Measurements from ENCODE around the gene NOC2L. TPM values are rescaled to one million over a fixed set of nuclear protein-coding genes. Genes with fewer than 3 reads are reported as not detected.
A peak's percentile ranks its signal among the peaks of the same experiment; 100 is the strongest.

Gene NOC2L
- total and polyA plus RNA-seq, 9 of the 15 experiments (the other 6 are each of a cell fraction or from before 2014, with no cell fraction given) = 4.0 to 410 (median 200) TPM

DNA sequence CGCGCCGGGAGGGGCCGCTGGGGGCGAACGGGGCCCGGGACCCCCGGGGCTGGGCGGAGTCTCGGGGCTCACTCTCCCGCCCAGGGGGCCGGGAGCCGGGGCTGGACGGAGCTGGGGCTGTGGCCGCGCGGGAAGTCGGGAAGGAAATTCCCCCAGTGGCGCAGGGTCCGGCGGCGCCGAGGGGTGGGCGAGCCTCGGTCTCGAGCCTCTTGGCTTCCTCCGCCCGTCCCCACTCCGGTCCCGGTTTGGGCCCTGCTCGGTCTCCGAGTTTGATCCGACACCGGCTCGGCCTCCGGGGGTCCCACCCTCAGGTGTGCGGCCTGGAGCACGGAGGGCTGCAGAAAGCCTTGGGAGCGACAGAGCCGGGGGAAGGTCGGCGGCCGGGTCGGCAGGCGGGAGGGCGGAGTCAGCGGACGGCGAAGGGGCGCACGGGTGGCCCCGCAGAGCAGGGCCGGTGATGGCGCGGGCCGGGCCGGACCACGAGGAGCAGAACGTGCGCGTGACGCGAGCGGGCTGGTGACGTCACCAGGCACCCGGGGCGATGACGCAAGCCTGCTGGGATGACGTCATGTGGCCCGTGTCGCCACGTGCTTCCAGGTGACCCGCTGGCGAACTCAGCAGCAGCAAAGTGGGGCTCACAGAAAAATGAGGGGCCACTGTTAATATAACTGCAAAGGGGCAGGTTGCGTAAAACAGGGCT, 41.5 kb upstream of the NOC2L start (continued):
- TF ChIP-seq, protein P1, sequence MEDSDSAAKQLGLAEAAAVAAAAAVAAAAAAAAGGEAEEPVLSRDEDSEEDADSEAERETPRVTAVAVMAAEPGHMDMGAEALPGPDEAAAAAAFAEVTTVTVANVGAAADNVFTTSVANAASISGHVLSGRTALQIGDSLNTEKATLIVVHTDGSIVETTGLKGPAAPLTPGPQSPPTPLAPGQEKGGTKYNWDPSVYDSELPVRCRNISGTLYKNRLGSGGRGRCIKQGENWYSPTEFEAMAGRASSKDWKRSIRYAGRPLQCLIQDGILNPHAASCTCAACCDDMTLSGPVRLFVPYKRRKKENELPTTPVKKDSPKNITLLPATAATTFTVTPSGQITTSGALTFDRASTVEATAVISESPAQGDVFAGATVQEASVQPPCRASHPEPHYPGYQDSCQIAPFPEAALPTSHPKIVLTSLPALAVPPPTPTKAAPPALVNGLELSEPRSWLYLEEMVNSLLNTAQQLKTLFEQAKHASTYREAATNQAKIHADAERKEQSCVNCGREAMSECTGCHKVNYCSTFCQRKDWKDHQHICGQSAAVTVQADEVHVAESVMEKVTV (CRISPR knock-in tag; IDR thresholded peaks at IDR 0.05) = no peak
- TF ChIP-seq BRCA1 (IDR thresholded peaks at IDR 0.05) (no peak), BRCA1 (CRISPR knock-in tag; IDR thresholded peaks at IDR 0.05) (peak; percentile 95; the same call in 1 of the 2 replicates), RBM15 (IDR thresholded peaks at IDR 0.05; ENCODE audit: insufficient read depth, low read length) (no peak), ZFX (CRISPR knock-in tag; IDR thresholded peaks at IDR 0.05) (peak; percentile 99), STAT6 (CRISPR knock-in tag; IDR thresholded peaks at IDR 0.05) (peak; percentile 97), ELF4 (CRISPR knock-in tag; IDR thresholded peaks at IDR 0.05) (0 out of 2 replicates have a peak, but pooled peaks have one; percentile 5), SRSF7 (optimal IDR thresholded peaks at IDR 0.05; ENCODE audit: low read depth, low read length) (no peak), SMARCA5 (IDR thresholded peaks at IDR 0.05) (no peak), TEAD2 (tag; IDR thresholded peaks at IDR 0.05) (no peak), ZNF239 (CRISPR knock-in tag; IDR thresholded peaks at IDR 0.05) (no peak), CBFA2T2 (conservative IDR thresholded peaks at IDR 0.05) (peak; percentile 46; the same call in 1 of the 2 replicates), NFE2 (IDR thresholded peaks at IDR 0.05; ENCODE audit: low read depth) (no peak), TCFL5 (CRISPR knock-in tag; conservative IDR thresholded peaks at IDR 0.05) (no peak), MCM5 (IDR thresholded peaks at IDR 0.05; ENCODE audit: low read depth) (no peak), MEF2D (tag; conservative IDR thresholded peaks at IDR 0.05; ENCODE audit: low read depth) (peak; percentile 63; the same call in 1 of the 2 replicates), MYC (IDR thresholded peaks at IDR 0.05; ENCODE audit: low read depth, low read length) (peak; percentile 100), MYC (CRISPR knock-in tag; IDR thresholded peaks at IDR 0.05; ENCODE audit: borderline replicate concordance, low read depth) (peak; percentile 95; the same call in 1 of the 2 replicates), MTA2 (IDR thresholded peaks at IDR 0.05; ENCODE audit: low read depth) (0 out of 2 replicates have a peak, but pooled peaks have one; percentile 6)
- TF ChIP-seq, protein P2, sequence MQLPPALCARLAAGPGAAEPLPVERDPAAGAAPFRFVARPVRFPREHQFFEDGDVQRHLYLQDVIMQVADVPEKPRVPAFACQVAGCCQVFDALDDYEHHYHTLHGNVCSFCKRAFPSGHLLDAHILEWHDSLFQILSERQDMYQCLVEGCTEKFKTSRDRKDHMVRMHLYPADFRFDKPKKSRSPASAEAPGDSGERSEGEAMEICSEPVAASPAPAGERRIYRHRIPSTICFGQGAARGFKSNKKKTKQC (CRISPR knock-in tag; IDR thresholded peaks at IDR 0.05) = no peak; the same call in none of the 2 replicates
- TF ChIP-seq, protein P3, sequence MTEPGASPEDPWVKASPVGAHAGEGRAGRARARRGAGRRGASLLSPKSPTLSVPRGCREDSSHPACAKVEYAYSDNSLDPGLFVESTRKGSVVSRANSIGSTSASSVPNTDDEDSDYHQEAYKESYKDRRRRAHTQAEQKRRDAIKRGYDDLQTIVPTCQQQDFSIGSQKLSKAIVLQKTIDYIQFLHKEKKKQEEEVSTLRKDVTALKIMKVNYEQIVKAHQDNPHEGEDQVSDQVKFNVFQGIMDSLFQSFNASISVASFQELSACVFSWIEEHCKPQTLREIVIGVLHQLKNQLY (CRISPR knock-in tag; conservative IDR thresholded peaks at IDR 0.05) = peak; percentile 25 to 90; a peak in 1 of 4 replicates
- TF ChIP-seq, protein P4, sequence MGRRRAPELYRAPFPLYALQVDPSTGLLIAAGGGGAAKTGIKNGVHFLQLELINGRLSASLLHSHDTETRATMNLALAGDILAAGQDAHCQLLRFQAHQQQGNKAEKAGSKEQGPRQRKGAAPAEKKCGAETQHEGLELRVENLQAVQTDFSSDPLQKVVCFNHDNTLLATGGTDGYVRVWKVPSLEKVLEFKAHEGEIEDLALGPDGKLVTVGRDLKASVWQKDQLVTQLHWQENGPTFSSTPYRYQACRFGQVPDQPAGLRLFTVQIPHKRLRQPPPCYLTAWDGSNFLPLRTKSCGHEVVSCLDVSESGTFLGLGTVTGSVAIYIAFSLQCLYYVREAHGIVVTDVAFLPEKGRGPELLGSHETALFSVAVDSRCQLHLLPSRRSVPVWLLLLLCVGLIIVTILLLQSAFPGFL (CRISPR knock-in tag; IDR thresholded peaks at IDR 0.05) = peak; percentile 97; the same call in 1 of the 2 replicates
